Epithelial cell of esophagus (primary cell): Measurements from ENCODE around the gene HTR1D.

Experiments used
- DNase-seq: peaks from one replicate; pipeline ENCODE4 v3.0.0; 2010; ENCODE audit warnings: low read depth
- H3K4me3 ChIP-seq: 2 replicates; pipeline ENCODE4 v1.5.1; 2011; ENCODE audit warnings: mild to moderate bottlenecking, low read length, control low read depth
- TF ChIP-seq, protein P1 (sequence below): IDR thresholded peaks from 2 replicates; pipeline ENCODE4 v1.5.1; 2011; ENCODE audit warnings: low read depth, mild to moderate bottlenecking, low read length, control low read depth, inconsistent platforms; ENCODE audit not compliant: insufficient read depth; ENCODE audit errors: missing control alignments

HTR1D gene

DNA sequence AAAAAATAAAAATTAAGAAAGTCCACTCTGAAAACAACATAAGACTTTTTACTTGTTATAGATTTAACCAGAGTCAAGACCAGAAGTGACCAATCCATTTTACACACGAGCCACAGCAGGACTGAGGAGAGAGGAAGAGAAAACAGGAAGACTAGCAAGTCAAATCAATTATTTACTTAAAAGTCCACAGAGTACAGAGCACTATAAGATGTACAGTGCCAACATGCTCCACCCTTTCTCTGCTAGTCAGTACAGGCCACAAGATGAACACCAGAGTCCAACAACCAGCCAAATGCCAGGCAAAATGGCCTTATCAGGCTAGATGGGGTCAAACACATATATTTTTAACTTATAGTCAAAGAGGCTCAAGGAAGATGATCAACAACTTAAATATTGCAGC, 68.2 kb downstream of the HTR1D start:
- TF ChIP-seq, protein P1, sequence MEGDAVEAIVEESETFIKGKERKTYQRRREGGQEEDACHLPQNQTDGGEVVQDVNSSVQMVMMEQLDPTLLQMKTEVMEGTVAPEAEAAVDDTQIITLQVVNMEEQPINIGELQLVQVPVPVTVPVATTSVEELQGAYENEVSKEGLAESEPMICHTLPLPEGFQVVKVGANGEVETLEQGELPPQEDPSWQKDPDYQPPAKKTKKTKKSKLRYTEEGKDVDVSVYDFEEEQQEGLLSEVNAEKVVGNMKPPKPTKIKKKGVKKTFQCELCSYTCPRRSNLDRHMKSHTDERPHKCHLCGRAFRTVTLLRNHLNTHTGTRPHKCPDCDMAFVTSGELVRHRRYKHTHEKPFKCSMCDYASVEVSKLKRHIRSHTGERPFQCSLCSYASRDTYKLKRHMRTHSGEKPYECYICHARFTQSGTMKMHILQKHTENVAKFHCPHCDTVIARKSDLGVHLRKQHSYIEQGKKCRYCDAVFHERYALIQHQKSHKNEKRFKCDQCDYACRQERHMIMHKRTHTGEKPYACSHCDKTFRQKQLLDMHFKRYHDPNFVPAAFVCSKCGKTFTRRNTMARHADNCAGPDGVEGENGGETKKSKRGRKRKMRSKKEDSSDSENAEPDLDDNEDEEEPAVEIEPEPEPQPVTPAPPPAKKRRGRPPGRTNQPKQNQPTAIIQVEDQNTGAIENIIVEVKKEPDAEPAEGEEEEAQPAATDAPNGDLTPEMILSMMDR: no peak
- H3K4me3 ChIP-seq: no peak overlapping the region
- DNase-seq: peak; percentile 56

DNA sequence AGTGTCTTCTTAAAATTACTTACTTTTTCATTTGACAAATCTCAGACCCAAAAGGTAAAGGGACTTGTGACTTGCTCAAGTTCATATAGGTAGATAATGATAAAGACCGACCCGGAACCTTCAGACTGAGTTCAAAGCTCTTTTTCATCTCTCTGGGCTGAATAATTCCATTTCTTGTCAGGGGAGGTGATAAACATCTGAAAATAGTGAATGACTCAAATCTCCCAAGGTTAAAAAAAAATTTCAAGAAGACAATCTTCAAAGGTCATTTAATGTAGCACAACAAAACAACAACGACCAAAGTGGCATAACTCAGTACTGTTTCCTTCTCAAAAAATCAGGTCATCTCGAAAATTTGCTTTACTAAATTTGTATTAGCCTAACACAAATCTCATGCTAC, 69.2 kb downstream of the HTR1D start:
- no peak for DNase-seq
- H3K4me3 ChIP-seq: no peak overlapping the region
- TF ChIP-seq, protein P1: no peak
